Gastrocnemius medialis (tissue), 4 donors: ENCODE data around the gene MASP1. TPM values are rescaled to one million over a fixed set of nuclear protein-coding genes. Genes with fewer than 3 reads are reported as not detected.

ENCODE experiments used
- ATAC-seq, 2 donors: fragments of 150-250 bp; one replicate each; pipeline ENCODE4 v1.9.1; 2016
- DNase-seq, 2 donors: peaks; one replicate each; pipeline ENCODE4 v3.0.0-alpha.2; 2019
- H3K27ac ChIP-seq, 4 donors: fragments of 200-600 bp; sonication (generic); 1 replicate in 1 of 4; 2 replicates in 3 of 4; pipeline ENCODE4 v1.5.1; 2016 to 2018; ENCODE audit warnings: mild to moderate bottlenecking in 2 of 4, moderate library complexity in 1 of 4
- H3K27me3 ChIP-seq, 3 donors: fragments of 200-600 bp; sonication (generic) in 2 of 3; 1 replicate in 1 of 3; 2 replicates in 2 of 3; pipeline versions ENCODE4 v1.5.1 to v1.6.0; 2016 to 2019; ENCODE audit warnings: mild to moderate bottlenecking in 1 of 3, moderate library complexity in 1 of 3
- H3K36me3 ChIP-seq, 2 donors: fragments of 200-600 bp; sonication (generic) in 1 of 2; one replicate each; pipeline ENCODE4 v1.5.1; 2017 to 2018
- H3K4me1 ChIP-seq, 2 donors: fragments of 200-600 bp; sonication (generic) in 1 of 2; one replicate each; pipeline ENCODE4 v1.5.1; 2016 to 2017; ENCODE audit warnings: mild to moderate bottlenecking in 2 of 2
- H3K4me3 ChIP-seq, 4 donors: fragments of 200-600 bp; sonication (generic) in 3 of 4; 1 replicate in 1 of 4; 2 replicates in 3 of 4; pipeline ENCODE4 v1.5.1; 2016 to 2019; ENCODE audit warnings: mild to moderate bottlenecking in 2 of 4
- H3K9me3 ChIP-seq, 3 donors: fragments of 200-600 bp; sonication (generic) in 2 of 3; 1 replicate in 1 of 3; 2 replicates in 2 of 3; pipeline ENCODE4 v1.5.1; 2016 to 2019
- CTCF ChIP-seq, 5 experiments: fragments of 450-650 bp in 3 of 5; fragments of 200-600 bp in 2 of 5; sonication (generic) in 2 of 5; IDR thresholded peaks in 4 of 5; conservative IDR thresholded peaks in 1 of 5; 1 replicate in 4 of 5; 2 replicates in 1 of 5; pipeline ENCODE4 v1.5.1; 2016 to 2019; ENCODE audit warnings: antibody characterized with exemption in 5 of 5, mild to moderate bottlenecking in 3 of 5, moderate library complexity in 3 of 5
- POLR2A ChIP-seq, 2 donors: fragments of 450-650 bp; IDR thresholded peaks; one replicate each; pipeline ENCODE4 v1.6.1; 2017; ENCODE audit warnings: antibody characterized with exemption in 2 of 2, mild to moderate bottlenecking in 2 of 2, moderate library complexity in 2 of 2
- in situ Hi-C, 4 donors: fragments of 200-750 bp; cut with MboI; loops; one replicate each; pipeline versions ENCODE4 v1.15.0 to v1.8.0; 2017; ENCODE audit warnings: low sequenced_read_pairs in 4 of 4
- intact Hi-C: fragments of 100-400 bp; cut with DNase I; formaldehyde crosslinking; loops from one replicate; pipeline ENCODE4 v1.15.1; 2023; ENCODE audit warnings: low total_unique reads
- total RNA-seq, 4 donors: library from RNA; depleted of rRNA; stranded (reverse); fragments of >200 nt; gene quantifications; one replicate each; pipeline versions ENCODE4 v1.1.0 to v1.2.3, GENCODE V29; 2016

MASP1 gene
- total RNA-seq, 4 donors from 2014 or later: 0.27 to 7.3 (median 2.6) TPM

GRCh38 chr3:187265461-187265955, 26.0 kb downstream of the MASP1 start:
- DNase-seq (no peak), ATAC-seq (peak in 1 of 2 donors; percentile 68)
- in situ Hi-C loops (no loop called here), intact Hi-C loops (no loop called here)
- no peaks in the 10 kb centered on the region for H3K9me3 ChIP-seq
- TF ChIP-seq POLR2A (IDR thresholded peaks at IDR 0.05): no peak
- no peak for TF ChIP-seq CTCF (IDR thresholded peaks at IDR 0.05 in 4 of 5, conservative IDR thresholded peaks at IDR 0.05 in 1 of 5)
- H3K27ac ChIP-seq: peak overlapping the region; percentile 3 to 50 (median 32)
- H3K4me1 ChIP-seq: peaks cover 28 to 36% of the 10 kb centered on the region in 2 donors
- H3K4me3 ChIP-seq: no peak overlapping the region
- H3K27me3 ChIP-seq: no peaks in the 10 kb centered on the region
- no peaks in the 10 kb centered on the region for H3K36me3 ChIP-seq

- in situ Hi-C loops (no loop called here), intact Hi-C loops (no loop called here)
- no peaks in the 10 kb centered on the region for H3K27me3 ChIP-seq
- peaks cover 28 to 36% of the 10 kb centered on the region in 2 donors for H3K4me1 ChIP-seq
- TF ChIP-seq POLR2A (IDR thresholded peaks at IDR 0.05) (no peak), CTCF (IDR thresholded peaks at IDR 0.05 in 4 of 5, conservative IDR thresholded peaks at IDR 0.05 in 1 of 5) (no peak)
- peak overlapping the region; percentile 3 to 50 (median 32) for H3K27ac ChIP-seq
- H3K36me3 ChIP-seq: no peaks in the 10 kb centered on the region
- no peak for ATAC-seq
- DNase-seq: no peak
- H3K9me3 ChIP-seq: no peaks in the 10 kb centered on the region
- H3K4me3 ChIP-seq: no peak overlapping the region
These were observed 26.6 kb downstream of the MASP1 start for GRCh38 chr3:187264911-187265310.

- DNase-seq (no peak), ATAC-seq (no peak)
- Histone ChIP-seq H3K27me3 (no peaks in the 10 kb centered on the region), H3K4me3 (no peak overlapping the region), H3K9me3 (no peaks in the 10 kb centered on the region), H3K36me3 (no peaks in the 10 kb centered on the region), H3K27ac (peak overlapping the region; percentile 3 to 50 (median 32)), H3K4me1 (peaks cover 28 to 36% of the 10 kb centered on the region in 2 donors)
- TF ChIP-seq POLR2A (IDR thresholded peaks at IDR 0.05) (no peak), CTCF (IDR thresholded peaks at IDR 0.05 in 4 of 5, conservative IDR thresholded peaks at IDR 0.05 in 1 of 5) (no peak)
- in situ Hi-C loops: no loop called here
- intact Hi-C loops: no loop called here
These were observed 27.5 kb downstream of the MASP1 start for GRCh38 chr3:187264021-187264420.

- H3K4me3 ChIP-seq: no peak overlapping the region
- no peaks in the 10 kb centered on the region for H3K27me3 ChIP-seq
- H3K4me1 ChIP-seq: peaks cover 28 to 36% of the 10 kb centered on the region in 2 donors
- in situ Hi-C loops: no loop called here
- H3K36me3 ChIP-seq: no peaks in the 10 kb centered on the region
- peak in 1 of 2 donors; percentile 30 for ATAC-seq
- H3K9me3 ChIP-seq: no peaks in the 10 kb centered on the region
- TF ChIP-seq POLR2A (IDR thresholded peaks at IDR 0.05) (no peak), CTCF (IDR thresholded peaks at IDR 0.05 in 4 of 5, conservative IDR thresholded peaks at IDR 0.05 in 1 of 5) (no peak)
- intact Hi-C loops: no loop called here
- H3K27ac ChIP-seq: peak overlapping the region in 3 of 4 donors; percentile 10 to 46 (median 19)
- DNase-seq: no peak
These were observed 28.3 kb downstream of the MASP1 start for GRCh38 chr3:187263270-187263669.

- H3K4me3 ChIP-seq: no peak overlapping the region
- no peaks in the 10 kb centered on the region for H3K27me3 ChIP-seq
- no peaks in the 10 kb centered on the region for H3K9me3 ChIP-seq
- no peak for TF ChIP-seq CTCF (IDR thresholded peaks at IDR 0.05 in 4 of 5, conservative IDR thresholded peaks at IDR 0.05 in 1 of 5)
- TF ChIP-seq POLR2A (IDR thresholded peaks at IDR 0.05): no peak
- H3K27ac ChIP-seq: no peak overlapping the region
- no peaks in the 10 kb centered on the region for H3K36me3 ChIP-seq
- no peak for DNase-seq
- in situ Hi-C loops (no loop called here), intact Hi-C loops (no loop called here)
- H3K4me1 ChIP-seq: peaks cover 28 to 36% of the 10 kb centered on the region in 2 donors
- no peak for ATAC-seq
These were observed 29.2 kb downstream of the MASP1 start for GRCh38 chr3:187262360-187262759.
